ENCODE data around the gene PRDM15. TPM values are rescaled to one million over a fixed set of nuclear protein-coding genes. Genes with fewer than 3 reads are reported as not detected.

The PRDM15 gene
- total RNA-seq, 4 donors from 2014 or later, result 6.4 to 88.4 (median 21.1) TPM

- no peak for TF ChIP-seq POLR2A (IDR thresholded peaks at IDR 0.05)
- TF ChIP-seq CTCF (IDR thresholded peaks at IDR 0.05), result no peak
- intact Hi-C loops (cut with DNase I; ENCODE audit: low total_unique reads), result loop anchor here (5.0 kb wide), 1 partner anchor 497 kb away; no protein-coding TSS in a partner anchor
- peak overlapping the region in 2 of 4 donors; percentile 14 to 16 for H3K27ac ChIP-seq
- peaks cover 11 to 34% (median 27%) of the 10 kb centered on the region in 4 donors for H3K4me1 ChIP-seq
- H3K36me3 ChIP-seq, result no peaks in the 10 kb centered on the region
- in situ Hi-C loops (cut with MboI; ENCODE audit: low pct_ligation_motif_present in 1 of 4, low pct_unique_long_range_greater_than_20kb in 1 of 4, low sequenced_read_pairs in 3 of 4), result loop anchor here (5.0 to 25.0 kb wide), 3 partner anchors 142 to 167 kb away; no protein-coding TSS in a partner anchor
- H3K9me3 ChIP-seq, result no peaks in the 10 kb centered on the region
- DNase-seq, result no peak
- WGBS, 2 donors (ENCODE audit: low coverage in 1 of 2), result 33% methylated on average over 5 of the region's 5 CpGs
- H3K4me3 ChIP-seq, result no peak overlapping the region
- H3K27me3 ChIP-seq, result peaks cover 87% of the 10 kb centered on the region
Measured at GRCh38 chr21:41779659-41780058, 99.5 kb downstream of the PRDM15 start.

GRCh38 chr21:41778930-41779600, 100.1 kb downstream of the PRDM15 start:
- peaks cover 87% of the 10 kb centered on the region for H3K27me3 ChIP-seq
- peaks cover 11 to 33% (median 25%) of the 10 kb centered on the region in 4 donors for H3K4me1 ChIP-seq
- intact Hi-C loops (cut with DNase I; ENCODE audit: low total_unique reads) (loop anchor here (5.0 kb wide), 1 partner anchor 497 kb away; no protein-coding TSS in a partner anchor), in situ Hi-C loops (cut with MboI; ENCODE audit: low pct_ligation_motif_present in 1 of 4, low pct_unique_long_range_greater_than_20kb in 1 of 4, low sequenced_read_pairs in 3 of 4) (loop anchor here (5.0 to 25.0 kb wide), 3 partner anchors 142 to 167 kb away; no protein-coding TSS in a partner anchor)
- H3K36me3 ChIP-seq, result no peaks in the 10 kb centered on the region
- H3K9me3 ChIP-seq, result no peaks in the 10 kb centered on the region
- no peak overlapping the region for H3K4me3 ChIP-seq
- peak; percentile 37 for DNase-seq
- no peak for TF ChIP-seq POLR2AphosphoS5 (IDR thresholded peaks at IDR 0.05)
- WGBS, 2 donors (ENCODE audit: low coverage in 1 of 2), result 15 to 31% methylated on average over 2 to 16 of the region's 16 CpGs
- H3K27ac ChIP-seq, result peak overlapping the region in 2 of 4 donors; percentile 14 to 16

- intact Hi-C loops (cut with DNase I; ENCODE audit: low total_unique reads), result loop anchor here (2.0 to 5.0 kb wide), 2 partner anchors 165 to 496 kb away; no protein-coding TSS in a partner anchor
- peaks cover 87% of the 10 kb centered on the region for H3K27me3 ChIP-seq
- no peaks in the 10 kb centered on the region for H3K36me3 ChIP-seq
- 10 to 34% methylated on average over 3 to 29 of the region's 45 CpGs for WGBS, 2 donors (ENCODE audit: low coverage in 1 of 2)
- DNase-seq, result peak; percentile 90
- H3K27ac ChIP-seq, result peak overlapping the region in 1 of 4 donors; percentile 8
- in situ Hi-C loops (cut with MboI; ENCODE audit: low pct_ligation_motif_present in 1 of 4, low pct_unique_long_range_greater_than_20kb in 1 of 4, low sequenced_read_pairs in 3 of 4), result loop anchor here (5.0 to 25.0 kb wide), 3 partner anchors 141 to 166 kb away; no protein-coding TSS in a partner anchor
- H3K4me3 ChIP-seq, result no peak overlapping the region
- no peaks in the 10 kb centered on the region for H3K9me3 ChIP-seq
- TF ChIP-seq POLR2A (IDR thresholded peaks at IDR 0.05) (no peak), EP300 (IDR thresholded peaks at IDR 0.05; ENCODE audit: low read depth) (no peak), CTCF (IDR thresholded peaks at IDR 0.05) (peak; percentile 92 to 95 (median 92)), POLR2AphosphoS5 (IDR thresholded peaks at IDR 0.05) (no peak)
- H3K4me1 ChIP-seq, result peaks cover 11 to 26% (median 19%) of the 10 kb centered on the region in 4 donors
Measured at GRCh38 chr21:41777951-41778815, 101.0 kb downstream of the PRDM15 start.

GRCh38 chr21:41776778-41777177, 102.4 kb downstream of the PRDM15 start:
- H3K9me3 ChIP-seq, result no peaks in the 10 kb centered on the region
- no peaks in the 10 kb centered on the region for H3K36me3 ChIP-seq
- H3K4me3 ChIP-seq, result no peak overlapping the region
- intact Hi-C loops (cut with DNase I; ENCODE audit: low total_unique reads), result loop anchor here (2.0 to 5.0 kb wide), 2 partner anchors 164 to 494 kb away; no protein-coding TSS in a partner anchor
- WGBS, 2 donors (ENCODE audit: low coverage in 1 of 2), result 78 to 92% methylated on average over 4 of the region's 4 CpGs
- H3K27me3 ChIP-seq, result peaks cover 87% of the 10 kb centered on the region
- no peak for TF ChIP-seq POLR2A (IDR thresholded peaks at IDR 0.05)
- no peak for TF ChIP-seq EP300 (IDR thresholded peaks at IDR 0.05; ENCODE audit: low read depth)
- no peak for TF ChIP-seq CTCF (IDR thresholded peaks at IDR 0.05)
- TF ChIP-seq POLR2AphosphoS5 (IDR thresholded peaks at IDR 0.05), result no peak
- in situ Hi-C loops (cut with MboI; ENCODE audit: low pct_ligation_motif_present in 1 of 4, low pct_unique_long_range_greater_than_20kb in 1 of 4, low sequenced_read_pairs in 3 of 4), result loop anchor here (5.0 to 25.0 kb wide), 3 partner anchors 139 to 164 kb away; no protein-coding TSS in a partner anchor
- H3K27ac ChIP-seq, result no peak overlapping the region
- DNase-seq, result no peak
- H3K4me1 ChIP-seq, result peaks cover 11 to 20% (median 17%) of the 10 kb centered on the region in 4 donors

Data from transverse colon (tissue), 4 donors.